Pericardium fibroblast (primary cell): ENCODE data around the gene MINAR2. TPM values are rescaled to one million over a fixed set of nuclear protein-coding genes. Genes with fewer than 3 reads are reported as not detected.

Experiments
- total RNA-seq: library from RNA; depleted of rRNA; stranded (reverse); fragments of >200 nt; gene quantifications from 2 replicates; pipeline ENCODE4 v1.2.3, GENCODE V29; 2015

The MINAR2 gene, protein sequence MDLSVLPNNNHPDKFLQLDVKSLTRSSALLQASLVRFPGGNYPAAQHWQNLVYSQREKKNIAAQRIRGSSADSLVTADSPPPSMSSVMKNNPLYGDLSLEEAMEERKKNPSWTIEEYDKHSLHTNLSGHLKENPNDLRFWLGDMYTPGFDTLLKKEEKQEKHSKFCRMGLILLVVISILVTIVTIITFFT
- not detected in 2 replicates for total RNA-seq

DNA sequence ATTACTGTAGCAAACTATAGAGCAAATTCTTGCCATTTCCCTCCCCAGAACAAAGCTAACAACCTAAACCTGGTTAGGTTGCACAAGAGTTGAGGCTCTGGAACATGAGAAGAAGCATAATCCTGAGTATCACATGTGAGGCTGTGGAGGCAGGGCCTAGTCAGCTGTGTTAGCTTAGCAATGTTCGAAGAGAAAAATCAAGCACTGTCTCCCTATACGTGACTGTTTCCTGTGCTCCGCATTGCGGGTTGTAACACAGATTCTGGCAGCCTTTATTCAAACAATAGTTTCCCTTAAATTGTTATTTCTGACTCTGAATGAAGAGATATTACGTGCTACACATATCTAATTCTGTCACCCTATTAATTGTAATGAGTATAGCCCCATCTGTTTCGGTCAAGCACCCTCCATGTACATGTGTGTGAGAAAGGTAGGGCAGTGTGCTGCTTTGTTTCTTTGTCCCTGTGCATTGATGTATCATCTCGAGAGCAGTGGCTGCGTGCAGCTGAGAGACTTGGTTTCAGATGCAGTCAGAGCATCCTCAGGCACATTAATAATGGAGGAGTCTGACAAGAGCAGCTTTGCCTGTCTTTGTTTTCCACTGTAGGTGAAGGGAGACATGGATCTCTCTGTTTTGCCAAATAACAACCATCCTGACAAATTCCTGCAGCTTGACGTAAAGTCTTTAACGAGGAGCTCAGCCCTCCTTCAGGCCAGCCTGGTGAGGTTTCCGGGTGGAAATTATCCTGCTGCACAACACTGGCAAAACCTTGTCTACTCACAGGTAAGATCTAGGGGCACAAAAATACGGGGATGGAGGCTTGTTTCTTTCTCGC, at the start of gene MINAR2:
TSS of gene MINAR2 (plus strand) at position 523 of the 836 bp plus-strand sequence. CDS start at position 620, 97 bp downstream.

Other genes starting within 250 kb of the MINAR2 start
- 6.0 and 12.7 TPM in 2 replicates for gene CHSY3, start 156.4 kb downstream of the MINAR2 start, total RNA-seq